Neural cell (in vitro differentiated cells): ENCODE results near the gene TRIM72. TPM values are rescaled to one million over a fixed set of nuclear protein-coding genes. Genes with fewer than 3 reads are reported as not detected.

ENCODE experiments used
- H2AFZ ChIP-seq: fragments of 200-600, 300-800 bp; sonication (generic), shearing (Covaris generic); 2 replicates; pipeline ENCODE4 v1.6.0; 2014; ENCODE audit warnings: low read depth, mild to moderate bottlenecking, antibody characterized with exemption, low read length, moderate library complexity
- H3F3A ChIP-seq: fragments of 200-600 bp; shearing (Covaris generic); 2 replicates; pipeline ENCODE4 v1.6.1; 2016; ENCODE audit warnings: mild to moderate bottlenecking, moderate library complexity, mixed read lengths, antibody characterized with exemption, low read length; ENCODE audit not compliant: insufficient read depth, poor library complexity, severe bottlenecking
- H3K27ac ChIP-seq: fragments of 200-600, 300-800 bp; sonication (generic), shearing (Covaris generic); 2 replicates; pipeline ENCODE4 v1.5.1; 2014; ENCODE audit warnings: mild to moderate bottlenecking, low read length, moderate library complexity
- H3K27me3 ChIP-seq: fragments of 300-800, 200-600 bp; sonication (generic), shearing (Covaris generic); 2 replicates; pipeline ENCODE4 v1.6.0; 2014; ENCODE audit warnings: mild to moderate bottlenecking, low read depth, low read length, moderate library complexity; ENCODE audit not compliant: insufficient read depth
- H3K36me3 ChIP-seq: fragments of 300-800, 200-600 bp; sonication (generic), shearing (Covaris generic); 2 replicates; pipeline ENCODE4 v1.5.1; 2014; ENCODE audit warnings: mild to moderate bottlenecking, antibody characterized with exemption, low read length, moderate library complexity; ENCODE audit not compliant: insufficient read depth
- H3K4me2 ChIP-seq: fragments of 300-800, 200-600 bp; sonication (generic), shearing (Covaris generic); 2 replicates; pipeline ENCODE4 v1.6.0; 2014; ENCODE audit warnings: mild to moderate bottlenecking, low read length
- H3K4me3 ChIP-seq: fragments of 300-800, 200-600 bp; sonication (generic), shearing (Covaris generic); 2 replicates; pipeline ENCODE4 v1.5.1; 2014; ENCODE audit warnings: mild to moderate bottlenecking, low read length, moderate library complexity
- H3K79me2 ChIP-seq: fragments of 200-600 bp; shearing (Covaris generic); replicated peaks from 2 replicates; pipeline ENCODE4 v1.6.0; 2014; ENCODE audit warnings: mild to moderate bottlenecking, low read length, moderate library complexity; ENCODE audit not compliant: insufficient read depth
- H3K9ac ChIP-seq: fragments of 300-800, 200-600 bp; sonication (generic), shearing (Covaris generic); 2 replicates; pipeline ENCODE4 v1.6.1; 2016; ENCODE audit warnings: mild to moderate bottlenecking, low read length, mixed read lengths
- H3K9me2 ChIP-seq: fragments of 200-600 bp; shearing (Covaris generic); 2 replicates; pipeline ENCODE4 v1.6.1; 2016; ENCODE audit warnings: mild to moderate bottlenecking, low read length, mixed read lengths; ENCODE audit not compliant: insufficient read depth
- H3K9me3 ChIP-seq: fragments of 200-600, 300-800 bp; sonication (generic), shearing (Covaris generic); 2 replicates; pipeline ENCODE4 v1.6.1; 2016; ENCODE audit warnings: mild to moderate bottlenecking, mixed run types, low read length, moderate library complexity, mixed read lengths
- H4K20me1 ChIP-seq: fragments of 200-600 bp; shearing (Covaris generic); 2 replicates; pipeline ENCODE4 v1.6.1; 2016; ENCODE audit warnings: mild to moderate bottlenecking, mixed run types; ENCODE audit not compliant: insufficient read depth
- CTCF ChIP-seq: fragments of 450-650 bp; IDR thresholded peaks from 2 replicates; pipeline ENCODE4 v1.5.1; 2014; ENCODE audit warnings: antibody characterized with exemption, mild to moderate bottlenecking, moderate library complexity; ENCODE audit not compliant: poor library complexity, severe bottlenecking
- EP300 ChIP-seq: fragments of 450-650 bp; conservative IDR thresholded peaks from 2 replicates; pipeline ENCODE4 v1.6.1; 2014; ENCODE audit warnings: antibody characterized with exemption, mild to moderate bottlenecking, moderate library complexity; ENCODE audit not compliant: poor library complexity, severe bottlenecking
- EZH2 ChIP-seq: fragments of 200-600, 300-800 bp; shearing (Covaris generic), sonication (generic); IDR thresholded peaks from 2 replicates; pipeline ENCODE4 v1.6.1; 2014; ENCODE audit warnings: antibody characterized with exemption, low read length, borderline replicate concordance, mild to moderate bottlenecking; ENCODE audit not compliant: insufficient read depth, poor library complexity, severe bottlenecking
- MXI1 ChIP-seq: fragments of 450-650 bp; conservative IDR thresholded peaks from 2 replicates; pipeline ENCODE4 v1.6.1; 2014; ENCODE audit warnings: antibody characterized with exemption, mild to moderate bottlenecking; ENCODE audit not compliant: poor library complexity, severe bottlenecking
- polyA plus RNA-seq: library from polyadenylated mRNA; depleted of rRNA; stranded (reverse); fragments of >200 nt; gene quantifications from 2 replicates; pipeline ENCODE4 v1.2.3, GENCODE V29; 2014

TRIM72 gene
- polyA plus RNA-seq, 1 donor from 2014 or later = 0.05 TPM

GRCh38 chr16:31186930-31187807, 26.8 kb upstream of the TRIM72 start:
- H3K27ac ChIP-seq = no peak overlapping the region

GRCh38 chr16:31187808-31188189, 26.1 kb upstream of the TRIM72 start:
- Histone ChIP-seq H3K36me3 (peaks cover 13% of the 10 kb centered on the region), H3K27ac (no peak overlapping the region), H3F3A (no peaks in the 10 kb centered on the region), H3K9me3 (no peaks in the 10 kb centered on the region), H3K9ac (no peak overlapping the region), H3K79me2 (peaks cover 40% of the 10 kb centered on the region), H3K4me2 (no peak overlapping the region), H3K9me2 (no peaks in the 10 kb centered on the region), H3K4me3 (no peak overlapping the region), H4K20me1 (peaks cover 47% of the 10 kb centered on the region), H2AFZ (no peak overlapping the region), H3K27me3 (no peaks in the 10 kb centered on the region)
- TF ChIP-seq CTCF = no peak

More at GRCh38 chr16:31186930-31187807, 26.8 kb upstream of the TRIM72 start:
- peaks cover 13% of the 10 kb centered on the region for H3K36me3 ChIP-seq
- H4K20me1 ChIP-seq = peaks cover 54% of the 10 kb centered on the region
- no peak overlapping the region for H3K4me2 ChIP-seq
- H3K79me2 ChIP-seq = peaks cover 46% of the 10 kb centered on the region
- H2AFZ ChIP-seq = no peak overlapping the region
- H3K4me3 ChIP-seq = no peak overlapping the region
- no peaks in the 10 kb centered on the region for H3K9me3 ChIP-seq
- no peaks in the 10 kb centered on the region for H3K9me2 ChIP-seq
- no peaks in the 10 kb centered on the region for H3F3A ChIP-seq
- H3K27me3 ChIP-seq = no peaks in the 10 kb centered on the region
- no peak overlapping the region for H3K9ac ChIP-seq
- no peak for TF ChIP-seq MXI1
- no peak for TF ChIP-seq EP300

- no peak for TF ChIP-seq EZH2
- no peaks in the 10 kb centered on the region for H3F3A ChIP-seq
- H3K27ac ChIP-seq = no peak overlapping the region
- no peaks in the 10 kb centered on the region for H3K27me3 ChIP-seq
- no peak overlapping the region for H2AFZ ChIP-seq
- no peak overlapping the region for H3K9ac ChIP-seq
- H3K9me2 ChIP-seq = no peaks in the 10 kb centered on the region
- H3K4me3 ChIP-seq = no peak overlapping the region
- H4K20me1 ChIP-seq = peaks cover 38% of the 10 kb centered on the region
- peaks cover 19% of the 10 kb centered on the region for H3K36me3 ChIP-seq
- H3K4me2 ChIP-seq = no peak overlapping the region
- no peaks in the 10 kb centered on the region for H3K9me3 ChIP-seq
- peaks cover 30% of the 10 kb centered on the region for H3K79me2 ChIP-seq
Observed at GRCh38 chr16:31188450-31189411, 25.2 kb upstream of the TRIM72 start.
